ENCODE results near the gene SMYD1. TPM values are rescaled to one million over a fixed set of nuclear protein-coding genes. Genes with fewer than 3 reads are reported as not detected.

The SMYD1 gene
- total RNA-seq, 4 donors from 2014 or later, result 4.2 to 26.1 (median 14.9) TPM

DNA sequence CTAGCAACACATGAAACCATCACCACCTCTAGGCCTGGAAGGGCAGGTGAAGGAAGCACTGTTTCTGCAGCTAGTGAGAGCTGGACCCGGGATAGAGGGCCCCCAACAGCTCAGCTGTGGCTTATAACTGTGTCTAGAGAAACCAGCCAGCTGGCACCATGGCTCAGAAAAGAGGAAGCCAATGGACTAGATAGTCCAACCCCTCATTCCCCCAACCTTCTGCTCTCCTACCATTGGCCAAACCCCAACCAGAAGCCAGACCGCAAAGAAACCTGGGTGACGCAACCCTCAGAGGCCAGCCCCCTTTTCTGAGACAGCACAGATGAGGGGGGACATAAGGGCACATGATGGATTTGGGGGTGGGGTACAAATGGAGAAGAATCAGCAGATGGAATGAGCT is 24.3 kb downstream of the SMYD1 start:
- 64% methylated on average over 3 of the region's 3 CpGs for WGBS
- intact Hi-C loops (cut with DNase I), result no loop called here
- Histone ChIP-seq H3K9me3 (no peaks in the 10 kb centered on the region), H3K4me1 (peaks cover 0 to 3% (median 0%) of the 10 kb centered on the region in 4 donors), H3K4me3 (no peak overlapping the region), H3K27ac (replicated peaks in 1 of 4) (no peak overlapping the region), H3K27me3 (no peaks in the 10 kb centered on the region), H3K36me3 (peaks cover 0 to 18% (median 6%) of the 10 kb centered on the region in 4 donors)
- TF ChIP-seq POLR2A (IDR thresholded peaks at IDR 0.05; ENCODE audit: low read depth) (no peak), EP300 (IDR thresholded peaks at IDR 0.05) (no peak), POLR2AphosphoS5 (IDR thresholded peaks at IDR 0.05) (no peak), CTCF (IDR thresholded peaks at IDR 0.05) (no peak)
- DNase-seq (ENCODE audit: extremely low spot score), result no peak

DNA sequence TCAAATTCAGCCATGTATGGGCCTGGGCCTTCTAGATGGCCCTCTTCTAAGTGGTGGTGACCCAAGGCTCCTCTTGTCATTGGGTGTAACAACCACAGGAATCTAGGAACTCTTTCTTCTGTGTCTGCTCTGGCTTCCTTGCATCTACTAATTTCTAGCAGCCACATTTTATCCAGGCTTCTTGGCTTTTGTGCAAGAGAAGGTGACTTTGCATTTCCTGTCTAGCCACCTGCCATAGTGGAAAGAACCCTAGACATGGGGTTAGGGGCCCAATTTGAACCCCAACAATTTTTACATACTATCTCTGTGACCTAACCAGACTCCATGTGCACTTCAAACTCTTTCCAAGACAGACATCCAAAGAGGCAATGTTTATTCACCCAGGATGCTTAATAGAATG is 25.1 kb downstream of the SMYD1 start:
- Histone ChIP-seq H3K27me3 (no peaks in the 10 kb centered on the region), H3K27ac (replicated peaks in 1 of 4) (no peak overlapping the region), H3K4me3 (no peak overlapping the region), H3K36me3 (peaks cover 0 to 19% (median 8%) of the 10 kb centered on the region in 4 donors), H3K9me3 (no peaks in the 10 kb centered on the region), H3K4me1 (peaks cover 0 to 11% (median 0%) of the 10 kb centered on the region in 4 donors)
- no peak for DNase-seq (ENCODE audit: extremely low spot score)
- intact Hi-C loops (cut with DNase I), result no loop called here
- no peak for TF ChIP-seq POLR2A (IDR thresholded peaks at IDR 0.05; ENCODE audit: low read depth)
- TF ChIP-seq EP300 (IDR thresholded peaks at IDR 0.05), result no peak
- TF ChIP-seq CTCF (IDR thresholded peaks at IDR 0.05), result no peak
- no peak for TF ChIP-seq POLR2AphosphoS5 (IDR thresholded peaks at IDR 0.05)

DNA sequence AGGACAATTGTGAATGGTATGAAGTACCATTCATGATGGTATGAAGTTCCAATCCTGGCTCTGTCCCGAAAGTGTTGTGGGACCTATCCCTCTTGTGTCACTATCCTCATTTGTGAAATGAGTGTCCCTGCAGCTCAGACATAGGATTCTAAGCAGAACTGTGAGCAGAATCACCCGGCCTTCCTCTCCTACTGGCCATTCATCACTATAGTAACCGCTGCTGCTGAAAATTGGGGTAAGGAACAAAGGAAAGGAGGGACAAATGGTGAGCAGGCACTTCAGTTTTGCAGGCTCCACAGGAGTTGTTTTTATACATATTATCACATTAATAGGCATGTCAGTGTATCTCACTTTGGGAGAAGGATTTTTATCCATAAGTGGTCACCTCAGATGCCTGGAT is 27.4 kb downstream of the SMYD1 start:
- WGBS, result 78% methylated on average over 3 of the region's 3 CpGs
- Histone ChIP-seq H3K4me1 (peaks cover 0 to 11% (median under 1%) of the 10 kb centered on the region in 4 donors), H3K4me3 (no peak overlapping the region), H3K27ac (replicated peaks in 1 of 4) (no peak overlapping the region), H3K9me3 (no peaks in the 10 kb centered on the region), H3K36me3 (peaks cover 0 to 19% (median 7%) of the 10 kb centered on the region in 4 donors), H3K27me3 (no peaks in the 10 kb centered on the region)
- no peak for DNase-seq (ENCODE audit: extremely low spot score)
- TF ChIP-seq POLR2AphosphoS5 (IDR thresholded peaks at IDR 0.05), result no peak
- intact Hi-C loops (cut with DNase I), result no loop called here

DNA sequence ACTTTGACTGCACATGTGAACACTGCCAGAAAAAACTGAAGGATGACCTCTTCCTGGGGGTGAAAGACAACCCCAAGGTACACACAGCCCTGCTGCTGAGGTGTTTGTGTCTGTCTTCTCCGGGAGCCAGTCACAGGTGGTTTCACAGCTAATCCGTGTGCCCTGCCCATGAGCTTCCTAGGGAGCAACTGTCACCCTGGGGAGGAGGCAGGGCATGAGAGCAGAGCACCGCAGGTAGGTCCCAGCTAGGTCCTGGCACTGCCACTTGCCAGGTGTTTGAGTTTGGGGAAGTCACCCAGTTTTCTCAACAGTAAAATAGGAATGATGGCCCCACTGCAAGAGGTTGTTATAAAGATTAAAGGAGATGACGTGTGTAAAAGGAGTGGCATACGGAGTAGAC is 29.1 kb downstream of the SMYD1 start:
- Histone ChIP-seq H3K4me1 (peaks cover 0 to 15% (median 3%) of the 10 kb centered on the region in 4 donors), H3K27ac (replicated peaks in 1 of 4) (no peak overlapping the region), H3K4me3 (no peak overlapping the region), H3K36me3 (peaks cover 0 to 19% (median 7%) of the 10 kb centered on the region in 4 donors), H3K9me3 (no peaks in the 10 kb centered on the region), H3K27me3 (no peaks in the 10 kb centered on the region)
- no peak for DNase-seq (ENCODE audit: extremely low spot score)
- intact Hi-C loops (cut with DNase I), result no loop called here
- 88% methylated on average over 5 of the region's 5 CpGs for WGBS
- TF ChIP-seq POLR2AphosphoS5 (IDR thresholded peaks at IDR 0.05) (no peak), POLR2A (IDR thresholded peaks at IDR 0.05; ENCODE audit: low read depth) (no peak), EP300 (IDR thresholded peaks at IDR 0.05) (no peak), CTCF (IDR thresholded peaks at IDR 0.05) (no peak)

DNA sequence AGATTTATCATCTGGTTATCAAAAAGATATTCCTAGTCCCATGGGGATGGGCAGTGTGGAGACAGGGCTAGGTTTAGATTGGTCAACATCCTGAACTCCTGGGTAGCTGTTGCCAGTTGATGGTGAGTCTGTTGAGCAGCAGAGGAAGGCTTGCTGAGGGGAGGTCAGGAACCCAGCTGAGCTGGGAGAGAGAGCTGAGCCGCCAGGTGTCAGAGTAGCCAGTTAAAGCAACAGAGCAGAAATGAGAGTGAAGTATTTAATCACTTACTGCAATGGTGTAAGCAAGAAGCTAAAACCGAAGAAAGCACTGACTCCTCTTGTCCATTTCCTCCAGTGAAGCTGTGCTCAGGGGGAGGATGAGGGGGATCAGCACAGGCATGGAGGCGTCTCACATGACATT is 29.6 kb downstream of the SMYD1 start:
- intact Hi-C loops (cut with DNase I), result no loop called here
- WGBS, result 67% methylated on average over 3 of the region's 3 CpGs
- no peak for DNase-seq (ENCODE audit: extremely low spot score)
- Histone ChIP-seq H3K27me3 (no peaks in the 10 kb centered on the region), H3K27ac (replicated peaks in 1 of 4) (no peak overlapping the region), H3K4me1 (peaks cover 0 to 15% (median 3%) of the 10 kb centered on the region in 4 donors), H3K4me3 (no peak overlapping the region), H3K9me3 (no peaks in the 10 kb centered on the region), H3K36me3 (peaks cover 0 to 19% (median 7%) of the 10 kb centered on the region in 4 donors)
- TF ChIP-seq EP300 (IDR thresholded peaks at IDR 0.05) (no peak), CTCF (IDR thresholded peaks at IDR 0.05) (no peak), POLR2AphosphoS5 (IDR thresholded peaks at IDR 0.05) (no peak), POLR2A (IDR thresholded peaks at IDR 0.05; ENCODE audit: low read depth) (no peak)

All from esophagus muscularis mucosa (tissue), 4 donors.